GM12873 (cell line): ENCODE measurements around the gene DCAKD.

Experiments
- CTCF ChIP-seq: IDR thresholded peaks from 2 replicates; pipeline ENCODE4 v1.5.1; 2012; ENCODE audit warnings: low read depth, mild to moderate bottlenecking, moderate library complexity, low read length, control low read depth; ENCODE audit not compliant: insufficient read depth; ENCODE audit errors: missing control alignments

The DCAKD gene

GRCh38 chr17:44997733-44998520 lies 53.5 kb downstream of the DCAKD start:
- TF ChIP-seq CTCF: no peak

- no peak for TF ChIP-seq CTCF
Observed at GRCh38 chr17:44996304-44996703, 55.1 kb downstream of the DCAKD start.

- TF ChIP-seq CTCF: no peak
Observed at GRCh38 chr17:44995436-44996001, 55.9 kb downstream of the DCAKD start.

GRCh38 chr17:44992242-44992939 lies 59.0 kb downstream of the DCAKD start:
- no peak for TF ChIP-seq CTCF

- TF ChIP-seq CTCF: no peak
Observed at GRCh38 chr17:44990994-44991393, 60.4 kb downstream of the DCAKD start.

GRCh38 chr17:44989552-44990138 lies 61.8 kb downstream of the DCAKD start:
- TF ChIP-seq CTCF: no peak
